Stimulated activated CD4-positive, alpha-beta T cell treated with anti-CD3 and anti-CD28 coated beads, Interleukin-15, amount 100 ng/mL, for 1 hour (primary cell): ENCODE data around the gene HPN.
A peak's percentile ranks its signal among the peaks of the same experiment; 100 is the strongest.
"Not testable (repeated sequence)": the region's sequence is repeated elsewhere in the genome, so short reads cannot be mapped to it uniquely, and the experiment has no call there.

Experiments
- DNase-seq, 2 donors: peaks; one replicate each; pipeline ENCODE4 v3.0.0-alpha.2; 2020; ENCODE audit warnings: low read depth in 1 of 2, low spot score in 1 of 2

HPN gene

DNA sequence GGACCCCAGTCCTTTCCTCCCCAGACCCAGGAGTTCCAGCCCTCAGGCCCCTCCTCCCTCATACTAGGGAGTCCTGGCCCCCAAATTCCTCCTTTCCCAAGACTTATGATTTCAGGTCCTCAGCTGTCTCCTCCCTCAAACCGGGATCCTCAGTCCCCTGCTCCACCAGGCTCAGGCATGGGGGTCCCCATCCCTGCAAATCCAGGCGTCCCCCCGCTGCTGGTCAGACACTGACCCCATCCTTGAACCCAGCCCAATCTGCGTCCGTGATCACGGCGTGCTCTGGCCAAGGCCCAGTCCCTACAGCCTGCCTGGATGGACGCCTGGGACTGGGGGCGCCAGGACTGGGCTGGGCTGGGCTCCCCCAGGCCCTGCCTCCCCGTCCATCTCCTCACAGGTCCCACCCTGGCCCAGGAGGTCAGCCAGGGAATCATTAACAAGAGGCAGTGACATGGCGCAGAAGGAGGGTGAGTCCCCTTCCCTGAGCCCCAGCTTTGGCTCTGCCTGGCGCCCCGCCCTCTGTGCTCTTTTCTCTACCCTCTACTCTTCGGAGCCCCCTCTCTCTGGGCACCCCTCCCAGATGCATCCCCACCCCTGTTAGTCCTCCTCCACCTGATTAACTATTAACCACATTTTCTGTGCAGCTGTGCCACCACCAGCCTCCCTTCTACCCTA, 672 bp downstream of the HPN start:
- DNase-seq: no peak

DNA sequence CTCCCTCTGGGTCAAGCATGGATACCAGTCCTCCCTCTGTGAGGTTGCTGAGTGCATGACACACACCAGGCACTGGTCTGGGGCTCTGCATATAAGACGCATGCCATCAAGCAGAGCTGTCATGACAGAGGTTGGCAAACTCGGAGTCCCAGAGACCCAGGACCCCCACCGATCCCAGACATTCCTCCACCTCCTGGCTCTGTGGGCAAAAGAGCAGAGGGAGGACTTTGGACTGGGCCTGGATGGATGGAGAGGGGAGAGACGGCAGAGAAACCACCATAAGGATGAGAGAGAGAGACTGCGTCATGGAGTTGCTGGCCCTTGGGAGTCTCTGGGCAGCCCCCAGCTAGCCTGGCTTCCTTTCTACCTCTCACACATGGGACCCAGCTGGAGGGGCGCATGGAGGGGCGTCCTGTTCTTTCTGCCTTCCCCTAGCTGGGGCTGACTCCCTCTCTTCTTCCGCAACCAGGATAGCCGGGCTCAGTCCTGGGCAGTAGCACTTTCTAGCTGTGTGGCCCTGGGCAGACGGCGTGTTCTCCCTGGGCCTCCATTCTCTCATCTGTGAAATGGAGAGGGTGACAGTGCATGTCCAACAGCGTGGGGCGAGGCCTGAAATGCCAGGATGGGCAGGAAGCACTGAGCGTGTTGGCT, 1.6 kb downstream of the HPN start:
- no peak for DNase-seq

DNA sequence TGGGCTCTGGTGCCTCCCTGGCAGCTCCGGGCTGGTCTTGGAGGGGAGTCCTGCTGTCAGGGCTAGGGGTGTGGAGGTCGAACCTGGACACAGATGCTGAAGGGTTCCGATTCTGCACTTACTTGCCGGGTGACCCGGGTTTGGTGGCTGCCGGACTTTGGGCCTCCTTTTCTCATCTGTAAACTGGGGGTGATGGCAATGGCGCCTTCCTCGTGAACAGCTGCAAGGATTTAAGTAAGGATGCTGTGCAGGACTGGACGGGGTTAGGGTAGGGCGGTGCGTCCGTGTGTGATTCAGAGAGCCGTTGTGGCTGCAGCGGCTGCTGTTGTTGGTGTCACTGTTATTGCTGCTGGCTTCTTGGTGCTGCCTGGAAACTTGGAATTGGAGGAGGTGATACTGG, 2.4 kb downstream of the HPN start:
- DNase-seq: no peak

DNA sequence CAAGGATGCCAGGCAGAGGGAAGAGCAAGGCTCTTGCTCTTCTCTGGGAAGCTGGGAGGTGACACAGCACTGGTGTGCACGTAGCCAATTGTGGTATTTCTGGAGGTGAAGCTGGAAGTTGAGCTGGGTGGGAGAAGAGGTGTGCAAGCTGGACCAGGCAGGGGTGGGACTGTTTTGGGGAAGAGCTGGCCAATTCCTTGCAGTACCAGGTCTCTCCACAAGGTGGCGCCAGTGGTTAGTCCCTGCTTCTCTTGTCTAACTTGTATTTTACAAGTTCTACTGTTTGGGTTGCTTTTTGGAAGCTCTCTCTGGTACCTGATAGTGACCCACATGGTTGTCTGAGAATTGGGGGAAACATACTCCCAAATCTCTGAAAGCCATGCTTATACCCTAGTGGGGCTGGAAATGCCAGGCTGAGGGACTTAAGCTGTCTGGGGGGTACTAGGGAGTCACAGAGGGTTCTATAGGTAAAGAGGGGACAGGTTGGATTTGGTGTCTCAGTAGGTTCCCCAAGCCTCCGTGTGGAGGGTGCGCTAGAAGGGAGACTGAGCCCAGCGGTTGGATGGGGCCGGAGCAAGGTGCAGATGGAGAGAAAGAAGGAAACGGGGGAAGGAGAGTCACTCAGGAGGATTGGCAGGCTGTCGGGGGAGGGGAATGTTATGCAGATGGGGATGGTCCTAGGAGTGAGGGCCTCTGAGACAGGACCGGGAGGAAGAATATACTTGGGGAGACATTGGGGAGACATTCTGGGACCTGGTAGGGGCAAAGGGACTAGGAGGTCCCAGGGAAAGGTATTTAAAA, 3.0 kb downstream of the HPN start:
- peak; percentile 29 to 37 for DNase-seq

DNA sequence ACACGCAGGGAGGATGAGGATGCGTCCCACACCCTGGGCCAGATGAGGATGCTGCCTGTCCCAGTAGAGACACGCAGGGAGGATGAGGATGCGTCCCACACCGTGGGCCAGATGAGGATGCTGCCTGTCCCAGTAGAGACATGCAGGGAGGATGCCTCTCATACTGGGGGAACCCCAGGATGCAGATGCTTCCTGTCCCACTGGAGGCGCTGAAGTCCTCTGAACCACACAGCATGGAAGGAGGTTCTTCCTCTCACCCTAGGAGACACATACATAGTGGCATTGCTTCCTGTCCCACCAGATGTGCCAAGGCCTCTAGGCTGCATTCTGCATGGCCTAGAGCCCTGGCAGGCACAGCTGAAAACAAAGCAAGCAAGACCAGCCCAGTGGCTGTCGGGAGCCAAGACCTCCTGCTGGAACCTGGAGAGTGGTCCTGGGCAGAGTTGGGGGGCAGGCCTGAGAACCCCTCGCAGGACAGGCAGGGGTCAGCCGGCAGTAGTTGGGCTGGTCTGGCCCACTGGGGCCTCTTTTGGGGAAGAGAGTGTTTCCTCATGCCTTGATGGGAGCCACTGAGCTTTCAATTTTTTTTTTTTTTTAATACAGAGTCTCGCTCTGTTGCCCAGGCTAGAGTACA, 4.3 kb downstream of the HPN start:
- no peak for DNase-seq

DNA sequence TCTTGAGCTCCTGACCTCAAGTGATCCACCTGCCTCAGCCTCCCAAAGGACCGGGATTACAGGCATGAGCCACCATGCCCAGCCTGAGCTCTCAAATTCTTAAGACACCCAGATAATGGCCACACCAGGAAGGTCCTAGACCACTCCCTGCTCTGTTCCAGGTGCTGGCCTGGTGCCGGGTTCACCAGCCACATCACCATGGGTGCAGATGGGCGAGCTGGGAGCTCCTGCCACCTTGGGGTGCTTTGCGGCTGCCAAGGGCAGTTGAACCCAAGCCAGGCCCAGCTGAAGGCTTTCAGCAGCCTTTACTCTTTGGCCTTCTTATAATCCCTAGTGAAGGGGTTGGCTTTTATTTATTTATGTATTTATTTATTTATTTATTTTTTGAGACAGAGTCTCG, 4.9 kb downstream of the HPN start:
- no peak for DNase-seq

DNA sequence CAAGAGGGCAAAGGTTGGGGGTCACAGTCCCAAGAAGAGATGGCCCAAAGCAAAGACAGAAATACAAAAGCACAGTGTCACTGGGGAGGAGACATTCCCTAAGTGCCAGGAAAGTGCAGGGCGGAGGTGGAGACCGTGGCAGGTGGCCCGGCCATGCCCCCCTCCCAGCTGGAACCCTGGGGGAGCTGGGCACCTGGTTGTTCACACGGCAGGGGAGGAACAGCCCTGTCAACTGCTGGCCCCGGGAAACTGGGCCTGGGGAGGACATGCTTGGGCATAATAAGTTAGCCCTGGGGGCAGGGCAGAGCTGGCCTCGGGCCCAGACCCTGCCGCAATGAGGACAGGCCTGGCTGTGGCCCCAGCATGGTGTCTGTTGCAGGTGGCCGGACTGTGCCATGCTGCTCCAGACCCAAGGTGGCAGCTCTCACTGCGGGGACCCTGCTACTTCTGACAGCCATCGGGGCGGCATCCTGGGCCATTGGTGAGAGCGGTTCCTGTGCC, 7.4 kb downstream of the HPN start:
- DNase-seq: no peak

DNA sequence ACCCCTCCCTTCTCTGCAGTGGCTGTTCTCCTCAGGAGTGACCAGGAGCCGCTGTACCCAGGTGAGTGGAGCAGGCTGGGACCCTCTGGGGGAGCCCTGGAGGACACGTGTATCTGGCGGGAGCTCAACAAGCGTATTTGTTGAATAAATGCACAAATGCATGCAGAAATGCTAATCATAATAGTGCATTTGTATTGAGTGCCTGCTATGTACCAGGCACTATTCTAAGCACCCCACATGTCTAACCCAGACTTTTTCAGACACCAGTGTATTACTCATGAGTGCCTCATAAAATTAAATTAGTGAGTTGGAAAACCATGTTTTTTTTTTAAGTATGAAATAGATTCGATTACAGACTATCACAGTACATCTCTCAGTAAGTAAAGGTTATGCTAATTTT, 7.9 kb downstream of the HPN start:
- DNase-seq: no peak

DNA sequence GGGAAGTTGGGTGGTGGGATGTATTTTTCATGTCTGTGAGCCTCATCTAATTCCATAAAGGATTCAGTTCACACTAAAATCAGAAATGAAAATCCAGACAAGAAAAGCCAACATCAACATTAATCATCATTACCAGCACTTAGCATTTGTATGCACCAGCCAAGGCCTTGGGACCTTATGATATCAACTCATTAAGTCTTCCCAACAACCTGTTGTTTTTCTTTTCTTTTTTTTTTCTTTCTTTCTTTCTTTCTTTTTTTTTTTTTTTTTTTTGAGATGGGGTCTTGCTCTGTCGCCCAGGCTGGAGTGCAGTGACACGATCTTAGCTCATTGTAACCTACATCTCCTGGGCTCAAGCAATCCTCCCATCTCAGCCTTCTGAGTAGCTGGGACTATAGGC, 9.1 kb downstream of the HPN start:
- not testable (repeated sequence) for DNase-seq

DNA sequence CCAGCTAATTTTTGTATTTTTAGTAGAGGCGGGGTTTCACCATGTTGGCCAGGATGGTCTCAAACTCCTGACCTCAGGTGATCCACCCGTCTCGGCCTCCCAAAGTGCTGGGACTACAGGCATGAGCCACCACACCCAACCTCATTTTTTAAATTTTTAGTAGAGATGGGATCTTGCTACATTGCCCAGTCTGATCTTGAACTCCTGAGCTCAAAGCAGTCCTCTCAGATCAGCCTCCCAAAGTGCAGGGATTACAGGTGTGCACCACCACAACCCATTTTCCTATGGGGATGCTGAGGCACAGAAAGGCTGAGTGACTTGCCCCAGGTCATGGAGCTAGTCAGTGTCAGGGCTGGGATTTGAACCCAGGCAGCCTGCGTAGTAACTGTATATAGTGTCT, 9.7 kb downstream of the HPN start:
- not testable (repeated sequence) for DNase-seq

DNA sequence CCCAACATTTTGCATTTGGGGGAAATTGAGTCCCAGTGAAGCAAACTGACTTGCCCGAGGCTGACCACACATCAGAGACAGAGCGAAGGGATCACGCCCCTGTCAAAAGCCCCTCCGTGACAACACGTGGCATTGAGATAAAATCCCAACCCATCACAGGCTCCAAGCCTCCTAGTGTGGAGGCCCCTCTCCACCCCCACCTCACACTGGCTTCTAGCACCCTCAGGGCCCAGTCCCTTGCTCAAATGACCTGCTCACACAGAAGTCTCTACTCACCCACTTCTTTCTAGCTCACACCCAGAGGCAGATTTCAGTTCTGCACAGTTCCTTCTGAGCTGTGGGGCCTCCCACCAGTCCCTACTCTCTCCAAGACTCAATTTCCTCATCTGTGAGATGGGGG, 10.3 kb downstream of the HPN start:
- DNase-seq: no peak

DNA sequence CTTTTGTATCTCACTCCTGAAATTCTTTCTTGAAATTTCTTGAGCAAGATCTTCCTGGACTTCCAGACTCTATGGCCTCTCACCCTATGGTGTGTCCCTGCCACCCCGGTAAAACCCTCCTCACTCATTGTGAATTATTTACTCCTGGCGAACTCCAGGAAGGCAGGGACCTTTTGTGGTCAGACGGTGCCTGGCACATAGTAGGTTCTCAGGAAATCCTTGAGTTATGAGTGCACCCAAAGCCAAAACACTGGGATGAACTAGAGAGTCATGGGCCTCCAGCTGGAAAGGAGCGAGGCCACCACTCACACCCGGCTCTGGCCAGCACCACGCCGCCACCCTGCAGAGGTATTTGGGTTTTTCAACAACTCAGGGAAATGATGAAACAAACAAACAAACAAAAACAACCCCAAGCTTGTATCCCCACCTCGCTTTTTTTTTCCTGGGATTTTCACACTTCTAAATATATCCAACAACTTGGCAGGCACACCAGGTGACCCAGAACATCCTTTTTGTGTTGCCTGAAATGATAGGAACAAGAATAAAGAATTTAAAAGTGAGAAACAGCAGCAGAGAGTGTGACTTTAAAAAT, 11.2 kb downstream of the HPN start:
- DNase-seq: no peak

DNA sequence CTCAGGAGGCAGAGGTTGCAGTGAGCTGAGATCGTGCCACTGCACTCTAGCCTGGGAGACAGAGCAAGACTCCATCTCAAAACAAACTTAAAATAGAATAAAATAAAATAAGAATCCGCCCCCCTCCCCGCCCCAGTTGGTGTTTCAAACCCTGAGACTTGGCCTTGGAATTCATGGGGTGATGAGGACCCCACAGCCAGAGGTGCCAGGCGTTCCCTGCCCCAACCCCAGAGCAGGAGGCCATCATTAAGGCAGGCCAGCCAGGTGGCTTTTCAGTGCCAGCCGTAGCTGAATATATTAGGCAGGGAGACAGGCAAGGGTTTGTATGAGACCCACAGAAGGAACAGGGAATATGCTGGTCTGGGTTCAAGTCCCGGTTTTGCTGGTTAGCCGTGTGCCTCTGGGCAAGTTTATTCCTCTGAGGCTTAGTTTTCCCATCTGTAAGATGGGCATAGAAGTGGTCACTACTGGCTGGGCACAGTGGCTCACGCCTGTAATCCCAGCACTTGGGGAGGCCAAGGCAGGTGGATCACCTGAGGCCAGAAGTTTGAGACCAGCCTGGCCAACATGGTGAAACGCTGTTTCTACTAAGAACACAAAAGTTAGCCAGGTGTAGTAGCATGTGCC, 12.3 kb downstream of the HPN start:
- DNase-seq: no peak

DNA sequence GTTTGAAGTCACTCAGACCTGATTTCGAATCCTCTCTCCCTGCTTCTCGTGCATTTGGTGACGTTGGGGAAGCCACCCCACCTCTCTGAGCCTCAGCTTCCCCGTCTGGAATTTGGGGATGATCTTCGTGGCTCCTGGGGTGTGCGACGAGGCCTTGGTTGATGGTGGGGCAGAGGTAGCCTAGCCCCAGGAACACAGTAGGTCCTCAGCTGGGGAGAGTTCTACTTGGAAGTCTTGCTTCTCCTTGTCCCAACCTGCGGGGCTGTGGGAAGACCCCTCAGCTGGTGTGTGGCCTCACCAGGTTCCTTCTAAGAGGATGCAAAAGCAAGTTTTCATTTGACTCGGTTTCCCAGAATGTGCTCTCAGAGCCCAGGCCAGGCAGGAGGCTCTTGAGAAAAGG, 13.1 kb downstream of the HPN start:
- no peak for DNase-seq

DNA sequence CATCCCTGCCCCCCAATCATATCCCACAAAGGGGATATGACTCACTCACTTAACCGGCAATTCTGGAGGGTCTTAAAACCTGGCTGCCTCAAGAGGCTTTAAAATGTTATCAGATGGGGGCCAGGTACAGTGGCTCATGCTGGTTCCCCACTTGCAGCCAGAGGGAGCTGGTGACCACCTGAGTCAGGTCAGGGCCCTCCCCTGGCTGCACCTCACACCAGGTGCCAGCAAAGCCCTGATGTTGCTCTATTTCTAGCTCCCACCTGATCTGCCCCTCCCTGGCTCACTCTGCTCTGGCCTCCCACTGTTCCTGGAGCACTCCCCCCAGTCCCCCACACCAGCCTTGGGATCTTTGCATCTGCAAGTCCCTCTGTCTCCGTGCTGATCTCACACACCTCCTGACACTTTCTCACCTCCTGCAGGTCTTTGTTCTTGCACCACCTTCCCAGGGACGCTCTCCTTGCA, 14.2 kb downstream of the HPN start:
- no peak for DNase-seq

DNA sequence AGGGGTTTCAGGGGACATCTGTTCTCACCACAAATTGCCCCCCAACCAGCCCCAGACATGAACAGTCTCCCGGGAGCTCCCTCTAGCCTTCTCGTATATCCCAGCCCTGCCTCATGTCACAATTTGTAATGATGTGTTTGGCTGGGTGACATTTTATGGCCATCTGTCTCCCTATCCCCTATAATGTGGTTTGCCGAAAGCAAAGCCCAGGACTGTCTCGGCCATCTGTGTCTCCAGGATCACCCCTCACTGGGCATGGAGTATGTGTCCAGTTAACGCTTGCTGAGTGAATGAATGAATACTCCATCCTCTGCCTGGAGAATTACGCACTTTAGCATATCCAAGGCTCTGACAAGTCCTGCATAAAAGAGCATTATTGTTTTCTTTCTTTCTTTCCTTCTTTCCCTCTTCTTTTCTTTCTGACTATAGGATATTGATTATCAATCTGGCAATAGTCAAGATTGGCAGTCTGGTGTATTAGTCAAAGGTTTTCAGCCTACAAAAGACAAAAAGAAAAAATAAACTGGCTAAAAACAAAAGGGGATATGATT, 15.1 kb downstream of the HPN start:
- DNase-seq: no peak

DNA sequence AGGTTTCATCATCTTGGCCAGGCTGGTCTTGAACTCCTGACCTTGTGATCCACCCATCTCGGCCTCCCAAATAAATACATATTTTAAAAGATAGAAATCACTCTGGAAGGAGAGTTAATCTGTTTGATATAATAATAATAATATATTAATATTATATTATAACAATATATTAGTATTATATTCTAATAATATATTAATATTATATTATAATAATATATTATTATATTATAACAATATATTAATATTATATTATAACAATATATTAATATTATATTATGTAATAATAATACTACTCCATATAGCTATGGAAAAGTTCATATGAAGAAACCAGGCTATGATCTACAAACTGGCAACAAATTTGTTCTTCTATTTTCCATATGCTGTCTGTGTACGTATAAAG, 16.8 kb downstream of the HPN start:
- no peak for DNase-seq

DNA sequence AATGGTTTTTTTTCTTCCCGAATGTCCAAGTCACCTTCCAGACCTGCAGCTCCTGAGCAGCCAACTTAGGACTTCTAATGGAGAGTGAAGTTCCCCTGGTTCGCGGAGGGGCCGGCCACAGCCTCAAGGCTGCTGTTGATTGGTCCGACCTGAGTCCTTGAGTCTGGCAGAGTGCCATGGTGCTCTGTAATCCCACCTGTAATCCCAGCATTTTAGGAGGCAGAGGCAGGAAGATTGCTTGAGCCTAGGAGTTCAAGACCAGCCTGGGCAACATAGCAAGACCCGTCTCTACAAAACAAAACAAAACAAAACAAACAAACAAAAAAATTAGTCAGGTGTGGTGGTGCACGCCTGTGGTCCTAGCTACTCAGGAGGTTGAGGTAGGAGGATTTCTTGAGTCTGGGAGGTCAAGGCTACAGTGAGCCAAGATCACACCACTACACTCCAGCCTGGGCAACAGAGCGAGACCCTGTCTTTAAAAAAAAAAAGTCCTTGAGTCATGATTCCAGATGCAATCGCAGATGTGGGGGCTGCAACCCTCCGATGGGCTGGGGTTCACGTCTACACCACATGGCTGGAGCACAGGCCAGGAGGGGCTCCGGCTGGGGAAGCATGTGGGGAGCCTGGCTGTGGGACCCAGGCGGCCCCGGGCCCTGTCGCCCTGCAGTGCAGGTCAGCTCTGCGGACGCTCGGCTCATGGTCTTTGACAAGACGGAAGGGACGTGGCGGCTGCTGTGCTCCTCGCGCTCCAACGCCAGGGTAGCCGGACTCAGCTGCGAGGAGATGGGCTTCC, 17.7 kb downstream of the HPN start:
- no peak for DNase-seq

DNA sequence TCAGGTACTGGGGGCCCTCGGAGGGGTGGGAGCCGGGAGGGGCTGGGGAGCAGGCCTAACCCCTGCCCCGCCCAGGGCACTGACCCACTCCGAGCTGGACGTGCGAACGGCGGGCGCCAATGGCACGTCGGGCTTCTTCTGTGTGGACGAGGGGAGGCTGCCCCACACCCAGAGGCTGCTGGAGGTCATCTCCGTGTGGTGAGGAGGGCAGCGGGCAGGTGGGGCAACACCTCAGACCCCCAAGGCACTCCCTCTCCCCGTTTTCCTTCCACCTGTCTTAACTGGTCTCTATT, 18.2 kb downstream of the HPN start:
- DNase-seq: no peak
